ENCODE data around the gene MBNL1.
"Not testable (repeated sequence)": the region's sequence is repeated elsewhere in the genome, so short reads cannot be mapped to it uniquely, and the experiment has no call there.

DNA sequence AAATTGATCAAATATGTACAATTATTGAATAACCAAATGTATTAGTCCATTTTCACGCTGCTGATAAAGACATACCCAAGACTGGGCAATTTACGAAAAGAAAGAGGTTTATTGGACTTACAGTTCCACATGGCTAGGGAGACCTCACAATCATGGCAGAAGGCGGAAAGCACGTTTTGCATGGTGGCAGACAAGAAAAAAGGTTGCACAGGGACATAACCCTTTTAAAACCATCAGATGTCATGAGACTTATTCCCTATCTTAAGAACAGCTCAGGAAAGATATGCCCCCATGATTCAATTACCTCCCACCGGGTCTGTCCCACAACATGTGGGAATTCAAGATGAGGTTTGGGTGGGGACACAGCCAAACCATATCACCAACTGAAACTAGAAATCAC, 171.5 kb downstream of the MBNL1 start:
- TF ChIP-seq, protein P1, sequence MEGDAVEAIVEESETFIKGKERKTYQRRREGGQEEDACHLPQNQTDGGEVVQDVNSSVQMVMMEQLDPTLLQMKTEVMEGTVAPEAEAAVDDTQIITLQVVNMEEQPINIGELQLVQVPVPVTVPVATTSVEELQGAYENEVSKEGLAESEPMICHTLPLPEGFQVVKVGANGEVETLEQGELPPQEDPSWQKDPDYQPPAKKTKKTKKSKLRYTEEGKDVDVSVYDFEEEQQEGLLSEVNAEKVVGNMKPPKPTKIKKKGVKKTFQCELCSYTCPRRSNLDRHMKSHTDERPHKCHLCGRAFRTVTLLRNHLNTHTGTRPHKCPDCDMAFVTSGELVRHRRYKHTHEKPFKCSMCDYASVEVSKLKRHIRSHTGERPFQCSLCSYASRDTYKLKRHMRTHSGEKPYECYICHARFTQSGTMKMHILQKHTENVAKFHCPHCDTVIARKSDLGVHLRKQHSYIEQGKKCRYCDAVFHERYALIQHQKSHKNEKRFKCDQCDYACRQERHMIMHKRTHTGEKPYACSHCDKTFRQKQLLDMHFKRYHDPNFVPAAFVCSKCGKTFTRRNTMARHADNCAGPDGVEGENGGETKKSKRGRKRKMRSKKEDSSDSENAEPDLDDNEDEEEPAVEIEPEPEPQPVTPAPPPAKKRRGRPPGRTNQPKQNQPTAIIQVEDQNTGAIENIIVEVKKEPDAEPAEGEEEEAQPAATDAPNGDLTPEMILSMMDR (IDR thresholded peaks at IDR 0.05; ENCODE audit: low read length) = not testable (repeated sequence)
- not testable (repeated sequence) for TF ChIP-seq EZH2phosphoT487 (IDR thresholded peaks at IDR 0.05; ENCODE audit: low read length)
